Panc1 (cell line): Measurements from ENCODE around the gene VAPA. TPM values are rescaled to one million over a fixed set of nuclear protein-coding genes. Genes with fewer than 3 reads are reported as not detected.

ENCODE experiments used
- ATAC-seq: fragments of 200-7000 bp; cut with Tn5 transposase; 2 replicates; pipeline ENCODE4 v1.9.1; 2020; ENCODE audit warnings: mild to moderate bottlenecking, moderate library complexity
- BruUV-seq: library from RNA; stranded (reverse); fragments of 400-500 nt; replicated peaks from 2 replicates; lab custom pipeline; 2021; lab: Mats Ljungman, UMichigan
- CTCF ChIA-PET: fragments of 300-600 bp; sonication (Branson Sonifier 250); formaldehyde crosslinking; loops from one replicate; lab custom pipeline; 2022; ENCODE audit warnings: antibody characterized with exemption; lab: Charles Lee
- POLR2A ChIA-PET: fragments of 300-600 bp; sonication (Branson Sonifier 250); formaldehyde crosslinking; loops from one replicate; lab custom pipeline; 2022; ENCODE audit warnings: antibody characterized with exemption; lab: Charles Lee
- DNase-seq: peaks from one replicate; pipeline ENCODE4 v3.0.0-alpha.2; 2010; ENCODE audit warnings: low read depth, low spot score
- H3K27ac ChIP-seq: 2 replicates; pipeline ENCODE4 v1.5.1; 2011; ENCODE audit warnings: mild to moderate bottlenecking, low read length, inconsistent platforms
- H3K27me3 ChIP-seq: fragments of 200-500 bp; sonication (Bioruptor generic); 2 replicates; pipeline ENCODE4 v1.6.0; 2014; ENCODE audit warnings: low read length, inconsistent platforms; ENCODE audit not compliant: control insufficient read depth, insufficient read depth
- H3K36me3 ChIP-seq: fragments of 200-500 bp; sonication (Bioruptor generic); 2 replicates; pipeline ENCODE4 v1.5.1; 2014; ENCODE audit warnings: inconsistent platforms, mild to moderate bottlenecking, low read length, moderate library complexity; ENCODE audit not compliant: control insufficient read depth, insufficient read depth
- H3K4me1 ChIP-seq: 2 replicates; pipeline ENCODE4 v1.5.1; 2011; ENCODE audit warnings: inconsistent platforms, mild to moderate bottlenecking, low read length, moderate library complexity; ENCODE audit not compliant: control insufficient read depth, insufficient read depth
- H3K4me3 ChIP-seq, 2 experiments: 2 replicates each; pipeline ENCODE4 v1.5.1; 2011 to 2012; ENCODE audit warnings: low read depth in 2 of 2, low read length in 2 of 2, mild to moderate bottlenecking in 2 of 2, inconsistent platforms in 1 of 2, moderate library complexity in 1 of 2
- H3K9me3 ChIP-seq: fragments of 200-500 bp; sonication (Bioruptor generic); 2 replicates; pipeline ENCODE4 v1.5.1; 2014; ENCODE audit warnings: low read depth, mild to moderate bottlenecking, inconsistent platforms, low read length, moderate library complexity; ENCODE audit not compliant: control insufficient read depth, insufficient read depth
- CTCF ChIP-seq: fragments of 450-650 bp; IDR thresholded peaks from 2 replicates; pipeline ENCODE4 v1.5.1; 2017; ENCODE audit warnings: mild to moderate bottlenecking
- POLR2AphosphoS5 ChIP-seq: IDR thresholded peaks from 2 replicates; pipeline ENCODE4 v1.6.1; 2012; ENCODE audit warnings: mild to moderate bottlenecking, low read depth, low read length, moderate library complexity
- REST ChIP-seq, 2 experiments: IDR thresholded peaks; 2 replicates each; pipeline ENCODE4 v1.6.1; 2011 to 2012; ENCODE audit warnings: low read depth in 2 of 2, control low read depth in 1 of 2, low read length in 1 of 2, mild to moderate bottlenecking in 1 of 2, moderate library complexity in 1 of 2; ENCODE audit not compliant: insufficient read depth in 1 of 2
- SIN3A ChIP-seq: IDR thresholded peaks from 2 replicates; pipeline ENCODE4 v1.6.1; 2012; ENCODE audit warnings: low read depth, mild to moderate bottlenecking, low read length, moderate library complexity, borderline replicate concordance; ENCODE audit not compliant: insufficient read depth
- TCF7L2 ChIP-seq: IDR thresholded peaks from 2 replicates; pipeline ENCODE4 v1.6.1; 2011; ENCODE audit warnings: mild to moderate bottlenecking, low read depth, low read length, inconsistent platforms
- in situ Hi-C: cut with HindIII; loops from 2 replicates; pipeline ENCODE4 v1.10.0; 2016; ENCODE audit warnings: low sequenced_read_pairs, low pct_unique_long_range_greater_than_20kb
- intact Hi-C: fragments of 100-400 bp; cut with micrococcal nuclease; formaldehyde crosslinking; loops from one replicate; pipeline ENCODE4 v1.10.0; 2022; ENCODE audit not compliant: unreplicated experiment
- total RNA-seq: library from RNA; stranded (reverse); gene quantifications from one replicate; pipeline ENCODE4 v1.2.1, GENCODE V29; 2021; ENCODE audit not compliant: unreplicated experiment

The VAPA gene
- total RNA-seq, 1 experiment from 2014 or later, result 228 TPM

DNA sequence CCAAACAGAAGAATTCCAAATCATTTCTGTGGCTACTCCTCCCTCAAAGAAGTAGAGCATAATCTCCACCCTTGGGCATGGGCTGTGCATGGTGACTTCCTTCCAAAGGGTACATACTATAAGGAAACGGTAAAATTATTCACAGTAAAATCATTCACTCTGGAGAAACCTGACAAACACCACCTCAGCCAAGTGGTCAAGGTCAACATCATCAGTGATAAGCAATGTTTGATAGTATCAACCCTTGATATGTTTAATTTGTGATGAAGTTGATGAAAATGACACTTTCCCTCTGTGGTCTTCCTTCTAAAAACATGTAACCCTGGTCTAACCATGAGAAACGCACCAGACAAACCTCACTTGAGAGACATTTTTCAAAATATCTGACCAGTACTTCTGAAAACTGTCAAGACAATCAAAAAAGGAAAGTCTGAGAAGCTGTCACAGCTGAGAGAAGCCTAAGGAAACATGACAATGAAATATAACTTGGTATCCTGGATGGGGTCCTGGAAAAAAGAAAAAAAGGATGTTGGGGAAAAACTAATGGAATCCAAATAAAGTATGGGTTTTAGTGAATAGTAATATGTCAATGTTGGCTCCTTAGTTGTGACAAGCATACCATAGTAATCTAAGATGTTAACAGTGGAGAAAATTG, 37.5 kb upstream of the VAPA start:
- ATAC-seq, result no peak; the same call in 1 of the 2 replicates
- Histone ChIP-seq H3K4me3 (no peak overlapping the region), H3K36me3 (no peaks in the 10 kb centered on the region), H3K27ac (peak overlapping the region; percentile 81), H3K9me3 (no peaks in the 10 kb centered on the region), H3K27me3 (no peaks in the 10 kb centered on the region), H3K4me1 (peaks cover 7% of the 10 kb centered on the region)
- no peak for DNase-seq
- in situ Hi-C loops, result no loop called here
- intact Hi-C loops, result no loop called here
- BruUV-seq, result no TSS peak
- TF ChIP-seq TCF7L2 (no peak), SIN3A (no peak), POLR2AphosphoS5 (no peak), CTCF (no peak), REST (IDR thresholded peaks at IDR 0.05; ENCODE audit: insufficient read depth in 1 of 2, low read depth in 2 of 2, low read length in 1 of 2) (no peak)
- ChIA-PET CTCF (no interaction called here), POLR2A (interaction anchor here (0.6 kb wide), 1 partner anchor 36 kb away, joined by 9 read pairs; no protein-coding TSS in a partner anchor)

DNA sequence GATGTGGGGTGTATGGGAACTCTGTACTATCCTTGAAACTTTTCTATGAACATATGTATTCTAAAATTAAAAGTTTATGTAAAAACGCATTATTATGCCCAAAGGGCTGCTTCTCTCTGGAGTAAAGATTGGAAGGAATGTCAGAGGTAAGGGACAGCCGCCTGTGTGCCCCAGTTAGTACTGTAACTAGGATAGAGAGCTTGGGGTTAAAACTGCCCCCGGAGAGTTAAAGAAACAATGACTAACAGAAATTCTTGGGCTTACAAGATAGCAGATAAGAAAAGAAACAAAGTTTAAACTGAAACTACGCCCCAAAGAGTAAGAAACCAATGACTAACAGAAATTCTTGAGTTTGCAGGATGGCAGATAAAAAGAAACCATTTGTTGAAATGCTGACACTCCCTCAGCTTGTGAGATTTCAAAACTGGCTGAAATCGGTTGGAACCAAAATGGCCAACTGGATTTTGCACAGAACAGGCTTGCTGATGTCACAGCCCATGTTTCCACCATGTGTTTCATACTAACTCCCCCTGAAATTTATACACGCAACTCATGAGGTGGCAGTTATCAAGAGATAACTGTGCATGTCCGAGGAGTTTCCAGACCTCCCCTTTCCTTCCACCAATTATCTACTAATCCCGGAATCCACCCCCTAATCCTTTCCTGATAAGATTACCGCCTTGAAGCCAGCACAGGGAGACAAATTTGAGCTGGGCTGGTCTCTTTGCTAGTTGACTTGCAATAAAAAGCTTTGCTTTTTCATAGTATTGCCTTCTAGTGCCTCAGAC, 36.8 kb upstream of the VAPA start:
- in situ Hi-C loops (no loop called here), intact Hi-C loops (no loop called here)
- no peaks in the 10 kb centered on the region for H3K27me3 ChIP-seq
- H3K9me3 ChIP-seq, result no peaks in the 10 kb centered on the region
- TF ChIP-seq SIN3A (no peak), REST (IDR thresholded peaks at IDR 0.05; ENCODE audit: insufficient read depth in 1 of 2, low read depth in 2 of 2, low read length in 1 of 2) (no peak), CTCF (no peak), TCF7L2 (no peak), POLR2AphosphoS5 (no peak)
- no peaks in the 10 kb centered on the region for H3K36me3 ChIP-seq
- peak; percentile 82 for ATAC-seq
- H3K4me1 ChIP-seq, result peaks cover 7% of the 10 kb centered on the region
- DNase-seq, result no peak
- H3K27ac ChIP-seq, result peak overlapping the region; percentile 81
- CTCF ChIA-PET, result no interaction called here
- POLR2A ChIA-PET, result no interaction called here
- H3K4me3 ChIP-seq, result peak overlapping the region in 1 of 2 experiments; percentile 3; a peak in 2 of 4 replicates
- BruUV-seq, result no TSS peak
